GM19452 (cell line): ENCODE measurements around the gene TPD52L1.
"Not testable (repeated sequence)": the region's sequence is repeated elsewhere in the genome, so short reads cannot be mapped to it uniquely, and the experiment has no call there.

Source experiments
- ATAC-seq: cut with Tn5 transposase; IDR thresholded peaks from one replicate; pipeline ENCODE4 v1.9.1; 2021; ENCODE audit not compliant: unreplicated experiment

The TPD52L1 gene

GRCh38 chr6:125153391-125154117, at the start of gene TPD52L1:
Gene TPD52L1 (plus strand): TSS chr6:125153773. CDS start chr6:125153952, 179 bp downstream.
- ATAC-seq: peak; percentile 97

GRCh38 chr6:125104425-125104824, 49.1 kb upstream of the TPD52L1 start:
- ATAC-seq: no peak

GRCh38 chr6:125107048-125107447, 46.5 kb upstream of the TPD52L1 start:
- no peak for ATAC-seq

GRCh38 chr6:125107896-125108295, 45.7 kb upstream of the TPD52L1 start:
- no peak for ATAC-seq

GRCh38 chr6:125110056-125110455, 43.5 kb upstream of the TPD52L1 start:
- no peak for ATAC-seq

GRCh38 chr6:125111219-125111983, 42.2 kb upstream of the TPD52L1 start:
- ATAC-seq: no peak

GRCh38 chr6:125112934-125113333, 40.6 kb upstream of the TPD52L1 start:
- no peak for ATAC-seq

GRCh38 chr6:125114248-125114858, 39.2 kb upstream of the TPD52L1 start:
- ATAC-seq: no peak

- ATAC-seq: no peak
Observed at GRCh38 chr6:125116170-125116569, 37.4 kb upstream of the TPD52L1 start.

GRCh38 chr6:125116710-125117109, 36.9 kb upstream of the TPD52L1 start:
- ATAC-seq: no peak

GRCh38 chr6:125117818-125118217, 35.8 kb upstream of the TPD52L1 start:
- no peak for ATAC-seq

- no peak for ATAC-seq
Observed at GRCh38 chr6:125120054-125120590, 33.5 kb upstream of the TPD52L1 start.

GRCh38 chr6:125121894-125122293, 31.7 kb upstream of the TPD52L1 start:
- no peak for ATAC-seq

GRCh38 chr6:125123051-125123450, 30.5 kb upstream of the TPD52L1 start:
- no peak for ATAC-seq

- no peak for ATAC-seq
Observed at GRCh38 chr6:125123468-125124048, 30.0 kb upstream of the TPD52L1 start.

- ATAC-seq: no peak
Observed at GRCh38 chr6:125124049-125124669, 29.4 kb upstream of the TPD52L1 start.

GRCh38 chr6:125125856-125126255, 27.7 kb upstream of the TPD52L1 start:
- not testable (repeated sequence) for ATAC-seq

- ATAC-seq: no peak
Observed at GRCh38 chr6:125129354-125129753, 24.2 kb upstream of the TPD52L1 start.

GRCh38 chr6:125132058-125132457, 21.5 kb upstream of the TPD52L1 start:
- ATAC-seq: no peak

GRCh38 chr6:125136378-125136777, 17.2 kb upstream of the TPD52L1 start:
- ATAC-seq: no peak

GRCh38 chr6:125138083-125138482, 15.5 kb upstream of the TPD52L1 start:
- no peak for ATAC-seq
